Spleen (tissue), 7 donors: ENCODE results near the gene CBFA2T2.

Source experiments
- POLR2A ChIP-seq, 3 donors: fragments of 450-650 bp; IDR thresholded peaks; one replicate each; pipeline ENCODE4 v1.5.1; 2017; ENCODE audit warnings: antibody characterized with exemption in 3 of 3, mild to moderate bottlenecking in 1 of 3
- TF ChIP-seq, protein P1 (sequence below), 11 experiments: fragments of 200-600 bp in 7 of 11; fragments of 450-650 bp in 4 of 11; sonication (generic) in 4 of 11; IDR thresholded peaks in 8 of 11; conservative IDR thresholded peaks in 3 of 11; 1 replicate in 7 of 11; 2 replicates in 4 of 11; pipeline versions ENCODE4 v1.4.0 to v1.8.0; 2016 to 2021; ENCODE audit warnings: antibody characterized with exemption in 11 of 11, inconsistent platforms in 4 of 11, mild to moderate bottlenecking in 1 of 11
- donor health status: DM: no; HTN: no; CAD: no; lungs with moderate emphysema.
- donor health status: DM: no; HTN: no; CAD: no.
- donor health status: DM: no; HTN: no; CAD: no.

DNA sequence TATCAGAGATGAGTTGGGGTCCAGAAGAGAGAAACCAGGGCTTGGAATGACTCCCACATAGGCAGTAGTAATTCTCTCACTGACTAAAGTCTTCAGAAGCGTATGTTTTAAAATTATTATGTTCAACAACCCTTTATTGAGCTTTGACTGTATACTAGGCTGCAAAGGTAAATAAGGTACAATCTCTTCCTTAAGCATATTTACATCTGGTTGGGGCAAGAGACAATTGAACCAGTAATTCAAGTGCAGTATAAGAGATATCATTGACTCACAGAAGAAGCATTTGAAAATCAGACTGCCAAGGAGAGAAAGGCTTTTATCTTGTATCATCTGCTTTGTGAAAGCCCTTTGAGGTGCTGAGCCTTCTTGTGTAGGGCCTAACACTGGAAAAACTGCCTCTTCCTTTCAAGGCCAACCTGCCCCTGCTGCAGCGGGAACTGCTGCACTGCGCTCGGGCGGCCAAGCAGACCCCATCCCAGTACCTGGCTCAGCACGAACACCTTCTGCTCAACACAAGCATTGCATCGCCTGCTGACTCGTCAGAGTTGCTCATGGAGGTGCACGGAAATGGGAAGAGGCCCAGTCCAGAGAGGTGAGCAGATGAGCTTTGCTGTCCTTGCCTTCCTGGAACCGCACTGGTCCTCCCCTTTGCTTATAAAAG is 132.9 kb downstream of the CBFA2T2 start:
- TF ChIP-seq, protein P1, sequence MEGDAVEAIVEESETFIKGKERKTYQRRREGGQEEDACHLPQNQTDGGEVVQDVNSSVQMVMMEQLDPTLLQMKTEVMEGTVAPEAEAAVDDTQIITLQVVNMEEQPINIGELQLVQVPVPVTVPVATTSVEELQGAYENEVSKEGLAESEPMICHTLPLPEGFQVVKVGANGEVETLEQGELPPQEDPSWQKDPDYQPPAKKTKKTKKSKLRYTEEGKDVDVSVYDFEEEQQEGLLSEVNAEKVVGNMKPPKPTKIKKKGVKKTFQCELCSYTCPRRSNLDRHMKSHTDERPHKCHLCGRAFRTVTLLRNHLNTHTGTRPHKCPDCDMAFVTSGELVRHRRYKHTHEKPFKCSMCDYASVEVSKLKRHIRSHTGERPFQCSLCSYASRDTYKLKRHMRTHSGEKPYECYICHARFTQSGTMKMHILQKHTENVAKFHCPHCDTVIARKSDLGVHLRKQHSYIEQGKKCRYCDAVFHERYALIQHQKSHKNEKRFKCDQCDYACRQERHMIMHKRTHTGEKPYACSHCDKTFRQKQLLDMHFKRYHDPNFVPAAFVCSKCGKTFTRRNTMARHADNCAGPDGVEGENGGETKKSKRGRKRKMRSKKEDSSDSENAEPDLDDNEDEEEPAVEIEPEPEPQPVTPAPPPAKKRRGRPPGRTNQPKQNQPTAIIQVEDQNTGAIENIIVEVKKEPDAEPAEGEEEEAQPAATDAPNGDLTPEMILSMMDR (IDR thresholded peaks at IDR 0.05 in 8 of 11, conservative IDR thresholded peaks at IDR 0.05 in 3 of 11): no peak
- TF ChIP-seq POLR2A (IDR thresholded peaks at IDR 0.05): no peak
